HG02571 (cell line): Measurements from ENCODE around the gene AHR.
A peak's percentile ranks its signal among the peaks of the same experiment; 100 is the strongest.

Source experiments
- ATAC-seq: cut with Tn5 transposase; IDR thresholded peaks from one replicate; pipeline ENCODE4 v1.9.1; 2021; ENCODE audit warnings: mild to moderate bottlenecking, moderate library complexity; ENCODE audit not compliant: unreplicated experiment

The AHR gene

GRCh38 chr7:17302575-17303142 is 4.2 kb downstream of the AHR start:
- peak; percentile 32 for ATAC-seq

GRCh38 chr7:17304926-17305325 is 6.5 kb downstream of the AHR start:
- peak; percentile 29 for ATAC-seq

GRCh38 chr7:17305387-17306171 is 7.1 kb downstream of the AHR start:
- ATAC-seq: no peak

GRCh38 chr7:17307000-17307399 is 8.5 kb downstream of the AHR start:
- ATAC-seq: no peak

GRCh38 chr7:17307558-17307957 is 9.1 kb downstream of the AHR start:
- no peak for ATAC-seq

GRCh38 chr7:17307969-17308648 is 9.7 kb downstream of the AHR start:
- ATAC-seq: no peak

- ATAC-seq: no peak
Observed at GRCh38 chr7:17311194-17311593, 12.7 kb downstream of the AHR start.

GRCh38 chr7:17311952-17312351 is 13.5 kb downstream of the AHR start:
- ATAC-seq: no peak

GRCh38 chr7:17312641-17313040 is 14.2 kb downstream of the AHR start:
- ATAC-seq: no peak

GRCh38 chr7:17313194-17313593 is 14.7 kb downstream of the AHR start:
- no peak for ATAC-seq

GRCh38 chr7:17315974-17316373 is 17.5 kb downstream of the AHR start:
- ATAC-seq: no peak

- no peak for ATAC-seq
Observed at GRCh38 chr7:17318146-17318545, 19.7 kb downstream of the AHR start.

- ATAC-seq: no peak
Observed at GRCh38 chr7:17319164-17320101, 21.0 kb downstream of the AHR start.

GRCh38 chr7:17320102-17320497 is 21.6 kb downstream of the AHR start:
- ATAC-seq: no peak

GRCh38 chr7:17320657-17321056 is 22.2 kb downstream of the AHR start:
- ATAC-seq: no peak

- ATAC-seq: no peak
Observed at GRCh38 chr7:17325364-17325763, 26.9 kb downstream of the AHR start.

GRCh38 chr7:17326378-17326777 is 27.9 kb downstream of the AHR start:
- no peak for ATAC-seq

- ATAC-seq: no peak
Observed at GRCh38 chr7:17328641-17329040, 30.2 kb downstream of the AHR start.

GRCh38 chr7:17329440-17329839 is 31.0 kb downstream of the AHR start:
- ATAC-seq: no peak

GRCh38 chr7:17331891-17332501 is 33.5 kb downstream of the AHR start:
- ATAC-seq: no peak

- no peak for ATAC-seq
Observed at GRCh38 chr7:17333221-17333620, 34.8 kb downstream of the AHR start.
